Fibroblast of skin of left quadriceps (primary cell): Measurements from ENCODE around the gene TMOD4.
"Not testable (repeated sequence)": the region's sequence is repeated elsewhere in the genome, so short reads cannot be mapped to it uniquely, and the experiment has no call there.

Experiments
- DNase-seq, 2 experiments: peaks; one replicate each; pipeline ENCODE4 v3.0.0-alpha.2; 2013; ENCODE audit warnings: low read depth in 2 of 2

Gene TMOD4

GRCh38 chr1:151175863-151176262 is at the start of gene TMOD4:
TMOD4 (minus strand) TSS chr1:151175981; CDS start chr1:151174875, 1,106 bp downstream.
- no peak for DNase-seq

- no peak for DNase-seq
These were observed 46.3 kb upstream of the TMOD4 start for GRCh38 chr1:151222130-151222529.

GRCh38 chr1:151221616-151222015 is 45.8 kb upstream of the TMOD4 start:
- no peak for DNase-seq

- DNase-seq: no peak
These were observed 37.8 kb upstream of the TMOD4 start for GRCh38 chr1:151213560-151213959.

- no peak for DNase-seq
These were observed 36.4 kb upstream of the TMOD4 start for GRCh38 chr1:151211972-151212705.

GRCh38 chr1:151210830-151211229 is 35.0 kb upstream of the TMOD4 start:
- DNase-seq: no peak

- DNase-seq: not testable (repeated sequence)
These were observed 29.7 kb upstream of the TMOD4 start for GRCh38 chr1:151205381-151205965.

- DNase-seq: peak; percentile 92 to 93
These were observed 24.2 kb upstream of the TMOD4 start for GRCh38 chr1:151199873-151200581.

- peak; percentile 96 to 97 for DNase-seq
These were observed 22.7 kb upstream of the TMOD4 start, which contains the start of gene PIP5K1A for GRCh38 chr1:151198254-151199127. PIP5K1A (plus strand) TSS chr1:151198552; CDS start chr1:151198997, 445 bp downstream.

- no peak for DNase-seq
These were observed 22.1 kb upstream of the TMOD4 start for GRCh38 chr1:151197863-151198253.

- DNase-seq: peak; percentile 78 to 81
These were observed 20.6 kb upstream of the TMOD4 start for GRCh38 chr1:151196292-151196800.

GRCh38 chr1:151194894-151195594 is 19.3 kb upstream of the TMOD4 start:
- DNase-seq: peak; percentile 74 to 80

GRCh38 chr1:151193856-151194255 is 18.1 kb upstream of the TMOD4 start:
- DNase-seq: no peak

- DNase-seq: no peak
These were observed 17.5 kb upstream of the TMOD4 start for GRCh38 chr1:151193304-151193703.

GRCh38 chr1:151192047-151192446 is 16.3 kb upstream of the TMOD4 start:
- DNase-seq: no peak

- DNase-seq: peak; percentile 72 to 75
These were observed 14.1 kb upstream of the TMOD4 start, which contains the start of gene VPS72 for GRCh38 chr1:151189637-151190445. VPS72 (minus strand) TSS chr1:151190197; CDS start chr1:151190121, 76 bp downstream.

GRCh38 chr1:151188667-151189066 is 12.9 kb upstream of the TMOD4 start:
- not testable (repeated sequence) for DNase-seq

GRCh38 chr1:151187205-151187604 is 11.4 kb upstream of the TMOD4 start:
- no peak for DNase-seq

- DNase-seq: no peak
These were observed 8.4 kb upstream of the TMOD4 start for GRCh38 chr1:151184211-151184610.

- DNase-seq: no peak
These were observed 799 bp upstream of the TMOD4 start for GRCh38 chr1:151176514-151177045.
